Retinal pigment epithelial cell (primary cell): Measurements from ENCODE around the gene FNDC1.

Source experiments
- DNase-seq: peaks from one replicate; pipeline ENCODE4 v3.0.0-alpha.2; 2010; ENCODE audit warnings: low read depth
- H3K4me3 ChIP-seq: 2 replicates; pipeline ENCODE4 v1.5.1; 2011; ENCODE audit warnings: mild to moderate bottlenecking, low read length, control low read depth, moderate library complexity
- TF ChIP-seq, protein P1 (sequence below): conservative IDR thresholded peaks from 2 replicates; pipeline ENCODE4 v1.5.1; 2011; ENCODE audit warnings: low read depth, low read length, control low read depth, inconsistent platforms

The FNDC1 gene

DNA sequence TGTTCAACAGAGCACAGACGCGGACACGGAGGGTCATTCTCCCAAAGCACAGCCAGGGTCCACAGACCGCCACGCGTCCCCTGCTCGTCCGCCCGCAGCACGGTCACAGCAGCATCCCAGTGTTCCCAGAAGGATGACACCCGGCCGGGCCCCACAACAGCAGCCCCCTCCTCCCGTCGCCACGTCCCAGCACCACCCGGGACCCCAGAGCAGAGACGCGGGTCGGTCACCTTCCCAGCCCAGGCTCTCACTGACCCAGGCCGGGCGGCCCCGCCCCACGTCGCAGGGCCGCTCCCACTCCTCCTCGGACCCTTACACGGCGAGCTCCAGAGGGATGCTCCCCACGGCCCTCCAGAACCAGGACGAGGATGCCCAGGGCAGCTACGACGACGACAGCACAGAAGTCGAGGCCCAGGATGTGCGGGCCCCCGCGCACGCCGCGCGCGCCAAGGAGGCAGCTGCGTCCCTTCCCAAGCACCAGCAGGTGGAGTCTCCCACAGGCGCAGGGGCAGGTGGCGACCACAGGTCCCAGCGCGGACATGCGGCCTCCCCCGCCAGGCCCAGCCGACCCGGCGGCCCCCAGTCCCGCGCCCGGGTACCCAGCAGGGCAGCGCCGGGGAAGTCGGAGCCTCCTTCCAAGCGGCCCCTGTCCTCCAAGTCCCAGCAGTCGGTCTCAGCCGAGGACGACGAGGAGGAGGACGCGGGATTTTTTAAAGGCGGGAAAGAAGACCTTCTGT is 64.3 kb downstream of the FNDC1 start:
- TF ChIP-seq, protein P1, sequence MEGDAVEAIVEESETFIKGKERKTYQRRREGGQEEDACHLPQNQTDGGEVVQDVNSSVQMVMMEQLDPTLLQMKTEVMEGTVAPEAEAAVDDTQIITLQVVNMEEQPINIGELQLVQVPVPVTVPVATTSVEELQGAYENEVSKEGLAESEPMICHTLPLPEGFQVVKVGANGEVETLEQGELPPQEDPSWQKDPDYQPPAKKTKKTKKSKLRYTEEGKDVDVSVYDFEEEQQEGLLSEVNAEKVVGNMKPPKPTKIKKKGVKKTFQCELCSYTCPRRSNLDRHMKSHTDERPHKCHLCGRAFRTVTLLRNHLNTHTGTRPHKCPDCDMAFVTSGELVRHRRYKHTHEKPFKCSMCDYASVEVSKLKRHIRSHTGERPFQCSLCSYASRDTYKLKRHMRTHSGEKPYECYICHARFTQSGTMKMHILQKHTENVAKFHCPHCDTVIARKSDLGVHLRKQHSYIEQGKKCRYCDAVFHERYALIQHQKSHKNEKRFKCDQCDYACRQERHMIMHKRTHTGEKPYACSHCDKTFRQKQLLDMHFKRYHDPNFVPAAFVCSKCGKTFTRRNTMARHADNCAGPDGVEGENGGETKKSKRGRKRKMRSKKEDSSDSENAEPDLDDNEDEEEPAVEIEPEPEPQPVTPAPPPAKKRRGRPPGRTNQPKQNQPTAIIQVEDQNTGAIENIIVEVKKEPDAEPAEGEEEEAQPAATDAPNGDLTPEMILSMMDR: peak; percentile 19
- no peak overlapping the region for H3K4me3 ChIP-seq
- DNase-seq: no peak

DNA sequence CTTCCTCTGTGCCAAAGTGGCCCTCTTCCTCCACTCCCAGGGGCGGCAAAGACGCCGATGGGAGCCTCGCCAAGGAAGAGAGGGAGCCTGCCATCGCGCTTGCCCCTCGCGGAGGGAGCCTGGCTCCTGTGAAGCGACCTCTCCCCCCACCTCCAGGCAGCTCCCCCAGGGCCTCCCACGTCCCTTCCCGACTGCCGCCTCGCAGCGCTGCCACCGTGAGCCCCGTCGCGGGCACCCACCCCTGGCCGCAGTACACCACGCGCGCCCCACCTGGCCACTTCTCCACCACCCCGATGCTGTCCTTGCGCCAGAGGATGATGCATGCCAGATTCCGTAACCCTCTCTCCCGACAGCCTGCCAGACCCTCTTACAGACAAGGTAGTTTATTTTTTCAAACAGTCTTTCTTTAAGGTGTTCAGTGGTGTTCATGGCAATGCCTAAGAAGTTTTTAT is 64.9 kb downstream of the FNDC1 start:
- TF ChIP-seq, protein P1: no peak
- H3K4me3 ChIP-seq: no peak overlapping the region
- no peak for DNase-seq

DNA sequence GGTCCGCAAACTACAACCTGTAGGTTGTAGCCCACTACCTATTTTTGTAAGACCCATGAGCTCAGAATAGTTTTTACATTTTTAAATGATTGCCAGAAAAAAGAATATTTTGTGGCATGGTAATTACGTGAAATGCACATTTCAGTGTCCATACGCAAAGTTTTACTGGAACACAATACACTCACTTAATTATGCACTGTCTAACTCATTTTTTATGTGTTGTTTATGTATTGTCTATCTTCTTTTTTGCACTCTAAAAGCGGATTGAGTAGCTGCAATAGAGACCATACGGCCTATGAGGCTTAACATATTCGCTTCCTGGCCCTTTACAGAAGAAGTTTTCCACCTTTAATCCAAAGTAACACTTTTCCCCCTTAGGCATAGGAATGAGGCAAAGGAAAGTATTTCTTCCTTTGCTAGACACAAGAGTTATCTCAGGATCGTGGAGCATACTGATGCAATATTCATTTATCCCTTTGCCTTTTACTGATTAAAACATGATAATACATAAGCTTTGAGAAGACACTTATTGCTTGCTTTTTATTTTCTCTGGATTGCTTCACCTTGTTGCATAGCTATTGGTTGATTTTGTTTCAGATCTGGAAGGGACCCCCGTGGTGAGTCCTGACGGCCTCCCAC is 69.8 kb downstream of the FNDC1 start:
- DNase-seq: no peak
- TF ChIP-seq, protein P1: no peak

DNA sequence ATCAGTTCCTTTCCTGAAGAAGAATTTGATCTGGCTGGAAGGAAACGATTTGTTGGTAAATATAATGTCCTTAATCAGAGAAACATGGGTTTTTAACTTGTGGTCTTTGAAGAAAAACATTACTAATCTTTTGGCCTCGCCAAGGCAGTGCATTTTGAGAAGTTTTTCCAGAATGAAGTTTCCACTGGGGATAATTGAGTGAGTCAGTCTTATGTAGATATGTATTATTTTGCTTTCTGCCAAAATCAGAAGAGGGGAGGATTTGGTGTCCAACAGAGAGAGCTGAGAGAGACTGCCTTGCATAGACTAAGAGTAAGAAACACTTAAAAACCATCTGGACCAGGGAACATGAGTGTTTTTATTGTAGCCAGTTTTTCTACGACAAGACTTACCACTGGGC is 79.9 kb downstream of the FNDC1 start:
- TF ChIP-seq, protein P1: no peak

More for the DNA sequence above, 69.8 kb downstream of the FNDC1 start:
- H3K4me3 ChIP-seq: no peak overlapping the region

GRCh38 chr6:159249752-159250151 is 80.6 kb downstream of the FNDC1 start:
- TF ChIP-seq, protein P1: no peak
- DNase-seq: peak; percentile 5
- H3K4me3 ChIP-seq: no peak overlapping the region

More for the DNA sequence above, 79.9 kb downstream of the FNDC1 start:
- no peak overlapping the region for H3K4me3 ChIP-seq
- DNase-seq: no peak

DNA sequence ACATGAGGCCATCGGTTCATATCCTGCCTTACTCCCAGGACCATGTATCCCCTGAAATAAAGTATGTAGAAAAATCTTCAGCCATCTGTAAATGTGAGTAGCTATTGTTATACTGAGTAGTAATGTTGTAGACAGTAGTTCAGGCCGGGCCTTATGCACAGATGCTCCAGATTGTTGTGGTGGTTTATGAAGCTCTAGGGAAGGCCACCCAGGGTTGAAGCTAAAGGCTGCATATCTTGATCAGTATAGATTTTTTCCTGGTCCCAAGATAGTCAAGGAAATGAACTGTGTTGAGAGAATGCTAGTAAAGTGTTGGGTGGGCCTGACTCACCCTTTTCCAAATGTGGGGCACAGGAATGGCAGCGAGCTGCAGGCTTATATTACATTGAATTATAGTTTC is 81.4 kb downstream of the FNDC1 start:
- no peak overlapping the region for H3K4me3 ChIP-seq
- TF ChIP-seq, protein P1: no peak
- no peak for DNase-seq
